GM20431 (cell line): Measurements from ENCODE around the gene TBK1.
"Not testable (repeated sequence)": the region's sequence is repeated elsewhere in the genome, so short reads cannot be mapped to it uniquely, and the experiment has no call there.

Experiments used
- in situ Hi-C: fragments of 300-500 bp; cut with MseI, MboI; formaldehyde crosslinking; loops from one replicate; pipeline ENCODE4 v1.15.0; 2020; ENCODE audit warnings: low sequenced_read_pairs; ENCODE audit not compliant: unreplicated experiment

The TBK1 gene

GRCh38 chr12:64532734-64533351, 80.9 kb downstream of the TBK1 start:
- in situ Hi-C loops, result no loop called here

DNA sequence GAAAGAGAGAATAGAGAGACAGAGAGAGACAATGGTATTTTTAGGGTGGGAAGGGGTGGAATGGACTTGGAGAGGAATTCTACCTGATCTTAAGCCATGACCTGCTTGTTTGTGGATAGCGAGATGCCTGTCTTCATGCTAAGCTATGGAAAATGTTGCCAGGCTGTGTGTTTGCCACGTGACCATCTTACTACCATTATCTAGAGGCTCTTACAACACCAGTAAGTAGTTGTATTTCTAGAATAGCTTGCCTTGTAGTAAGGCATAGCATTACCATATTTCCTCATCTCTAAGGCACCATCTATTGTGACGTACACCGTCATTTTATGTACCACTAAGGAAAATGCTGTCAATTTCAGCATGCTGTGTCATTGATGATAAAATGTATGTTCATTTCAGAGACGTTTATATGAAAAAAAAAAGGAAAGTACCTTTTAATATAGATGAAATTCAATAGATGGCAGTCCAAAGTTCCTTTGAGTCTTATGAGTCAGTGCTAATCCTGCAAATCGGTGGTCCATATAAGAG, 82.8 kb downstream of the TBK1 start:
- in situ Hi-C loops, result no loop called here

DNA sequence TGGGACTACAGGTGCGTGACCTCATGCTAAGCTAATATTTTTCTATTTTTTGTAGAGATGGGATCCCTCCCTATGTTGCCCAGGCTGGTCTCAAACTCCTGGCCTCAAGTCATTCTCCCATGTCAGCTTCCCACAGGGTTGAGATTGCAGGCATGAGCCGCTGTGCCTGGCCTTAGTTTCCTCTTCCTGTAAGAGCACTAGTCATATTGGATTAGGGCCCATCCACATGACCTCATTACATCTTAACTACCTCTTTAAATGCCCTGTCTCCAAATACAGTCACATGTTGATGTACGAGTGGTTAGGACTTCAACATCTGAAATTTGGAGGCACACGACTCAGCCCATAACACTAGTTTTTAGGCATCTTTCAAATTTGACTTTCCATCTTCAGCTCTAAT, 86.2 kb downstream of the TBK1 start:
- in situ Hi-C loops, result no loop called here

- in situ Hi-C loops, result not testable (repeated sequence)
These were observed 90.6 kb downstream of the TBK1 start for GRCh38 chr12:64542409-64543047.

- in situ Hi-C loops, result no loop called here
These were observed 92.6 kb downstream of the TBK1 start for GRCh38 chr12:64544371-64545080.

DNA sequence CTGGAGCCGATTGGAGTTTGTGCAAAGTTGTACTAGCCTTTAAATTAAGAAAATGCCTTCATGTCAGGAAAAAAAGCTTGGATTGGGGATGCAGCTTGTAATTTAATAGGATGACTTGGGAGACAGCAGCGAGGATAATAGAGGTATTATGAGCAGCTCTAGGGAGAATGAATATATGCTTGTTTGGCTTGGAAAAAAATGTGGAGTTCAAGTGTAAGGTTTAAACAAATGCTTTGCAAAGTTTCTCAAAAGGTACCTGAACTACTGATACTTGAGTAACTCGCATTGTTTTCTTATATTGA, 93.1 kb downstream of the TBK1 start:
- in situ Hi-C loops, result no loop called here

DNA sequence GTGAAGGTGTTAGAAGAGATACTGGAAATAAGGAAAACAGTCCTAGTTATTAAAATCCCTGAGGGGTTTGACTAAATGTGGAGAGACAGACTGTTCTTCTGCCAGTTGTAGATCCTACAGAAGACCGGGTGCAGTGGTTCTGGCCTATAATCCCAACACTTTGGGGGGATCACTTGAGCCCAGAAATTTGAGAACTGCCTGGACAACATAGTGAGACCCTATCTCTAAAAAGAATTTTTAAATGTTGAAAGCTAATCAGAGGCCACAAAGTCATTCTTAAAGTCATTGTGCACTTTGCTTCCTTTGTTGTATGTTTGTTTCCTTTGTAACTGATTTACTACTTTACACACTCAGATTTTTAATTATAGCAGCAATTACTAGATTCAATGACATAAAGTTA, 97.2 kb downstream of the TBK1 start:
- in situ Hi-C loops, result no loop called here

GRCh38 chr12:64550755-64551154, 98.8 kb downstream of the TBK1 start:
- in situ Hi-C loops, result loop anchor here (10.0 kb wide), 2 partner anchors 54 to 144 kb away; no protein-coding TSS in a partner anchor

DNA sequence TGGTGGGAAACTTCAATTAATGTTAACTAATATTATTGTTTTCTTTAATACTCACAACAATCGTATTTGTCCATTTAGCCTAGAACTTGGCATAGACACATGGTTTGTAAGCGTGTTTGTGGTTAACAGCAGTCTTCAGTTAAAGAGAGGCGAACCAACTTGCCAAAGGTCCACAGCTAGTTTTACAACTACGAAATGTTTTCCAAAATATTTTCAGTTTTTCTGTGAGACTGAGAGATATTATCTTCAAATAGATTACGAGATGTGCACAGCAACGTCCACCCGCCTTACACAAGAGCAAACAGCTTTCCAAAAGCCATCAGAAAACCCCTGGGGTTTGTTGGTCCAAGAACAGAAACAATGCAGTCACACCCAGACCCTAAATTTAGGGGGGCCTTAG, 99.8 kb downstream of the TBK1 start:
- in situ Hi-C loops, result loop anchor here (10.0 kb wide), 2 partner anchors 53 to 143 kb away; no protein-coding TSS in a partner anchor
